ENCODE measurements around the gene PEX10.
"Not testable (repeated sequence)": the region's sequence is repeated elsewhere in the genome, so short reads cannot be mapped to it uniquely, and the experiment has no call there.

PEX10 gene

DNA sequence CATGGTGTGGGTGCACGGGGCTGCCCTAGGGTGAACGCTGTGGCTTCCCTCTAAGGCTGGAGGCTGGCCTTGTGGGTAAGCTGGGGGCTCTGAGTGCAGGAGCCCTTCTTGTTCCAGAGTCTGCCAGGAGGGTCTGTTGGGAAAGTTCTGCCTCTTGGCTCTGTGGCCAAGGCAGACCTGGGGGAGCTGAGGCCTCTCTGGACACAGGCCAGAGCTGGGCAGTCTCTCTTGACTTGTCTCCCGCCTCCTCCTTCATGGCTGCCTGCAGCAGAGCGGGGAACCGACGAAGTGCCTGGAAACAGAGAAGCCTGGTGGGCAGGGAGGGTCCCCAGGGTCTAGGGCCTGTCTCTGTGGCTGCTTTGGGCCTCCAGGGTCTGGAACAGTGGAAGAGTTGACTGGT lies 30.3 kb upstream of the PEX10 start:
- H3K36me3 ChIP-seq (ENCODE audit: insufficient read depth, low read length), result no peaks in the 10 kb centered on the region
- H3K27me3 ChIP-seq (ENCODE audit: control insufficient read depth in 1 of 2, insufficient read depth in 2 of 2, low read length in 2 of 2), result peaks cover 4 to 38% of the 10 kb centered on the region in 2 donors
- no peak overlapping the region for H3K9ac ChIP-seq (ENCODE audit: low read length)
- no peaks in the 10 kb centered on the region for H3K9me3 ChIP-seq (ENCODE audit: low read length)
- no peaks in the 10 kb centered on the region for H3K4me1 ChIP-seq (ENCODE audit: insufficient read depth, low read length)
- H3K4me3 ChIP-seq (ENCODE audit: low read depth in 1 of 2, low read length in 2 of 2), result no peak overlapping the region
- H3K27ac ChIP-seq (ENCODE audit: low read depth, low read length), result no peak overlapping the region

- no peak overlapping the region for H3K9ac ChIP-seq (ENCODE audit: low read length)
- H3K9me3 ChIP-seq (ENCODE audit: low read length), result no peaks in the 10 kb centered on the region
- no peaks in the 10 kb centered on the region for H3K4me1 ChIP-seq (ENCODE audit: insufficient read depth, low read length)
- no peak overlapping the region for H3K27ac ChIP-seq (ENCODE audit: low read depth, low read length)
- no peaks in the 10 kb centered on the region for H3K36me3 ChIP-seq (ENCODE audit: insufficient read depth, low read length)
- no peak overlapping the region for H3K4me3 ChIP-seq (ENCODE audit: low read depth in 1 of 2, low read length in 2 of 2)
- peaks cover 4 to 35% of the 10 kb centered on the region in 2 donors for H3K27me3 ChIP-seq (ENCODE audit: control insufficient read depth in 1 of 2, insufficient read depth in 2 of 2, low read length in 2 of 2)
Measured at GRCh38 chr1:2441746-2442145, 29.4 kb upstream of the PEX10 start.

GRCh38 chr1:2440346-2440745 lies 28.0 kb upstream of the PEX10 start:
- peaks cover 4 to 25% of the 10 kb centered on the region in 2 donors for H3K27me3 ChIP-seq (ENCODE audit: control insufficient read depth in 1 of 2, insufficient read depth in 2 of 2, low read length in 2 of 2)
- H3K9me3 ChIP-seq (ENCODE audit: low read length), result not testable (repeated sequence)

GRCh38 chr1:2439369-2439768 lies 27.0 kb upstream of the PEX10 start:
- H3K27me3 ChIP-seq (ENCODE audit: control insufficient read depth in 1 of 2, insufficient read depth in 2 of 2, low read length in 2 of 2), result peaks cover 4 to 27% of the 10 kb centered on the region in 2 donors
- no peaks in the 10 kb centered on the region for H3K4me1 ChIP-seq (ENCODE audit: insufficient read depth, low read length)
- H3K9ac ChIP-seq (ENCODE audit: low read length), result no peak overlapping the region
- H3K27ac ChIP-seq (ENCODE audit: low read depth, low read length), result no peak overlapping the region
- H3K36me3 ChIP-seq (ENCODE audit: insufficient read depth, low read length), result no peaks in the 10 kb centered on the region
- no peaks in the 10 kb centered on the region for H3K9me3 ChIP-seq (ENCODE audit: low read length)
- H3K4me3 ChIP-seq (ENCODE audit: low read depth in 1 of 2, low read length in 2 of 2), result no peak overlapping the region

More at GRCh38 chr1:2440346-2440745, 28.0 kb upstream of the PEX10 start:
- not testable (repeated sequence) for H3K36me3 ChIP-seq (ENCODE audit: insufficient read depth, low read length); H3K4me1 ChIP-seq (ENCODE audit: insufficient read depth, low read length); H3K9ac ChIP-seq (ENCODE audit: low read length); H3K4me3 ChIP-seq (ENCODE audit: low read depth in 1 of 2, low read length in 2 of 2); H3K27ac ChIP-seq (ENCODE audit: low read depth, low read length)

- Histone ChIP-seq H3K4me1 (ENCODE audit: insufficient read depth, low read length) (no peaks in the 10 kb centered on the region), H3K4me3 (ENCODE audit: low read depth in 1 of 2, low read length in 2 of 2) (no peak overlapping the region), H3K27ac (ENCODE audit: low read depth, low read length) (no peak overlapping the region), H3K36me3 (ENCODE audit: insufficient read depth, low read length) (no peaks in the 10 kb centered on the region), H3K9me3 (ENCODE audit: low read length) (no peaks in the 10 kb centered on the region), H3K9ac (ENCODE audit: low read length) (no peak overlapping the region), H3K27me3 (ENCODE audit: control insufficient read depth in 1 of 2, insufficient read depth in 2 of 2, low read length in 2 of 2) (peaks cover 4 to 30% of the 10 kb centered on the region in 2 donors)
Measured at GRCh38 chr1:2438641-2439040, 26.3 kb upstream of the PEX10 start.

GRCh38 chr1:2438038-2438437 lies 25.7 kb upstream of the PEX10 start:
- no peak overlapping the region for H3K9ac ChIP-seq (ENCODE audit: low read length)
- no peaks in the 10 kb centered on the region for H3K9me3 ChIP-seq (ENCODE audit: low read length)
- no peaks in the 10 kb centered on the region for H3K36me3 ChIP-seq (ENCODE audit: insufficient read depth, low read length)
- H3K27me3 ChIP-seq (ENCODE audit: control insufficient read depth in 1 of 2, insufficient read depth in 2 of 2, low read length in 2 of 2), result peaks cover 3 to 32% of the 10 kb centered on the region in 2 donors
- H3K27ac ChIP-seq (ENCODE audit: low read depth, low read length), result no peak overlapping the region
- H3K4me3 ChIP-seq (ENCODE audit: low read depth in 1 of 2, low read length in 2 of 2), result no peak overlapping the region
- no peaks in the 10 kb centered on the region for H3K4me1 ChIP-seq (ENCODE audit: insufficient read depth, low read length)

- Histone ChIP-seq H3K36me3 (ENCODE audit: insufficient read depth, low read length) (no peaks in the 10 kb centered on the region), H3K27ac (ENCODE audit: low read depth, low read length) (no peak overlapping the region), H3K9me3 (ENCODE audit: low read length) (no peaks in the 10 kb centered on the region), H3K27me3 (ENCODE audit: control insufficient read depth in 1 of 2, insufficient read depth in 2 of 2, low read length in 2 of 2) (peaks cover 0 to 32% of the 10 kb centered on the region in 2 donors), H3K4me1 (ENCODE audit: insufficient read depth, low read length) (no peaks in the 10 kb centered on the region), H3K9ac (ENCODE audit: low read length) (no peak overlapping the region), H3K4me3 (ENCODE audit: low read depth in 1 of 2, low read length in 2 of 2) (no peak overlapping the region)
Measured at GRCh38 chr1:2437617-2438016, 25.3 kb upstream of the PEX10 start.

GRCh38 chr1:2436876-2437275 lies 24.5 kb upstream of the PEX10 start:
- Histone ChIP-seq H3K9ac (ENCODE audit: low read length) (no peak overlapping the region), H3K27ac (ENCODE audit: low read depth, low read length) (no peak overlapping the region), H3K27me3 (ENCODE audit: control insufficient read depth in 1 of 2, insufficient read depth in 2 of 2, low read length in 2 of 2) (peaks cover 0 to 32% of the 10 kb centered on the region in 2 donors), H3K4me1 (ENCODE audit: insufficient read depth, low read length) (no peaks in the 10 kb centered on the region), H3K4me3 (ENCODE audit: low read depth in 1 of 2, low read length in 2 of 2) (no peak overlapping the region), H3K36me3 (ENCODE audit: insufficient read depth, low read length) (no peaks in the 10 kb centered on the region), H3K9me3 (ENCODE audit: low read length) (no peaks in the 10 kb centered on the region)

DNA sequence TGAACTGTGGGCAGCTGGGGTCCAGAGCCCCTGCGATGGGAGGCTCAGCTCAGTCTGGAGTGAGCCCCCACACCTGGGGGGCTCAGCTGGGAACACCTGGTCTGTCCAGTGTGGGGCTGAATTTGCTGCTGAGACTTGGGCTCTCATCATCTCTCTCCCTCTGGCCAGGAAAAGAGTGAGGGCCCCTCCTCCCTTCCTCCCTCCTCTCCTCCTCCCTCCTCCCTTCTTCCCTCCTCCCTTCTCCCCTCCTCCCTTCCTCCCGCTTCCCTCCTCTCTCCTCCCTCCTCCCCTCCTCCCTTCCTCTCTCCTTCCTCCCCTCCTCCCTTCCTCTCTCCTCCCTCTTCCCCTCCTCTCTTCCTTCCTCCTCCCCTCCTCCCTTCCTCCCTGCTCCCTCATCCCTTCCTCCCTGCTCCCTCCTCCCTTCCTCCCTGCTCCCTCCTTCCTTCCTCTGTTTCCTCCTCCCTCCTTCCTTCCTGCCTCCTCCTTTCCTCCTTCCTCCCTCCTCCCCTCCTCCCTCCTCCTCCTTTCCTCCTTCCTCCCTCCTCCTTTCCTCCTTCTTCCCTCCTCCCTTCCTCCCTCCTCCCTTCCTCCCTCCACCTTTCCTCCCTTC lies 23.5 kb upstream of the PEX10 start:
- Histone ChIP-seq H3K9ac (ENCODE audit: low read length) (no peak overlapping the region), H3K27me3 (ENCODE audit: control insufficient read depth in 1 of 2, insufficient read depth in 2 of 2, low read length in 2 of 2) (peaks cover 0 to 39% of the 10 kb centered on the region in 2 donors), H3K4me1 (ENCODE audit: insufficient read depth, low read length) (no peaks in the 10 kb centered on the region), H3K4me3 (ENCODE audit: low read depth in 1 of 2, low read length in 2 of 2) (no peak overlapping the region), H3K9me3 (ENCODE audit: low read length) (no peaks in the 10 kb centered on the region), H3K27ac (ENCODE audit: low read depth, low read length) (no peak overlapping the region), H3K36me3 (ENCODE audit: insufficient read depth, low read length) (no peaks in the 10 kb centered on the region)

DNA sequence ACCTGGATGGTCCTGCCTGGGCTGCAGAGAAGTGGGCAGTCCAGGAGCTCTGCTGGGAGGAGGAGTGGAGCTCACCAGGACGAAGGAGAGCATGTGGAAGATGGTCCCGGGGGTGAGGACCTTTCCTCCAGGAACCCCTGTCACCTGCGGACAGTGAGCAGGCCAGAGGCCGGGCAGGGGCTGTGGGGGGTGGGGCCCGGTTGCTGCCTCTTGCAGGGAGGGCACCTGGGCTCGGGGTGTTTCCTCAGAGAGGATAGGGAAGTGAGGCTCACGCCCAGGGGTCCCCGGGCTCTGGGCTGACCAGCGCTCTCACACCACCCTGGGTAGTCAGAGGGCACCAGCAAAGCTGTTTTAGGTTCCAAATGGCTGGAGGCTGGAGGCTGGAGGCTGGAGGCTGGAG lies 22.7 kb upstream of the PEX10 start:
- no peaks in the 10 kb centered on the region for H3K9me3 ChIP-seq (ENCODE audit: low read length)
- peaks cover 0 to 44% of the 10 kb centered on the region in 2 donors for H3K27me3 ChIP-seq (ENCODE audit: control insufficient read depth in 1 of 2, insufficient read depth in 2 of 2, low read length in 2 of 2)
- no peaks in the 10 kb centered on the region for H3K4me1 ChIP-seq (ENCODE audit: insufficient read depth, low read length)
- no peaks in the 10 kb centered on the region for H3K36me3 ChIP-seq (ENCODE audit: insufficient read depth, low read length)
- H3K4me3 ChIP-seq (ENCODE audit: low read depth in 1 of 2, low read length in 2 of 2), result no peak overlapping the region
- H3K27ac ChIP-seq (ENCODE audit: low read depth, low read length), result no peak overlapping the region
- H3K9ac ChIP-seq (ENCODE audit: low read length), result no peak overlapping the region

GRCh38 chr1:2433936-2434655 lies 21.7 kb upstream of the PEX10 start:
- Histone ChIP-seq H3K27me3 (ENCODE audit: control insufficient read depth in 1 of 2, insufficient read depth in 2 of 2, low read length in 2 of 2) (peaks cover 0 to 50% of the 10 kb centered on the region in 2 donors), H3K4me1 (ENCODE audit: insufficient read depth, low read length) (no peaks in the 10 kb centered on the region), H3K9me3 (ENCODE audit: low read length) (no peaks in the 10 kb centered on the region)

DNA sequence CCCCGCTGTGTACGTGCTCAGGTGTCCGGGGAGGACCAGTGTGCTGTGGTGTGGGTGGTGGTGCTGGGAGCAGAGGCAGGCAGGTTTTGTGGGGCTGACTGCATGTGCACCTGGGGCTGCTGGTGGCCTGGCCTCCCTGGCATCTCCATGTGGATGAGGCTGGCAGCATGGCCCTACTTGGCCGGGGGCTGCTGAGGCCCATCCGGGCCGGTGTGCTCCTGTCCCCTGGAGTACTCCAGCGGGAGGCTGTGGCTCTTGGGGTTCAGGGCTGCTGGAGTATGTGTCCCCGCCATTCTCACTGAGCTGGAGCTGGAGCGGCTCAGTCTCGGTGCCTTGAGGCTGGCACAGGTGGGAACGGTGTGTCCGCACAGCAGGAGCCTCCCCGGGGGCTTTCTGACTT lies 20.8 kb upstream of the PEX10 start:
- Histone ChIP-seq H3K4me1 (ENCODE audit: insufficient read depth, low read length) (no peaks in the 10 kb centered on the region), H3K9ac (ENCODE audit: low read length) (no peak overlapping the region), H3K36me3 (ENCODE audit: insufficient read depth, low read length) (no peaks in the 10 kb centered on the region), H3K27ac (ENCODE audit: low read depth, low read length) (no peak overlapping the region), H3K9me3 (ENCODE audit: low read length) (no peaks in the 10 kb centered on the region), H3K27me3 (ENCODE audit: control insufficient read depth in 1 of 2, insufficient read depth in 2 of 2, low read length in 2 of 2) (peaks cover 0 to 57% of the 10 kb centered on the region in 2 donors), H3K4me3 (ENCODE audit: low read depth in 1 of 2, low read length in 2 of 2) (no peak overlapping the region)

More at GRCh38 chr1:2433936-2434655, 21.7 kb upstream of the PEX10 start:
- no peak overlapping the region for H3K4me3 ChIP-seq (ENCODE audit: low read depth in 1 of 2, low read length in 2 of 2)
- H3K36me3 ChIP-seq (ENCODE audit: insufficient read depth, low read length), result no peaks in the 10 kb centered on the region
- no peak overlapping the region for H3K9ac ChIP-seq (ENCODE audit: low read length)
- no peak overlapping the region for H3K27ac ChIP-seq (ENCODE audit: low read depth, low read length)

All from muscle layer of colon (tissue), 2 donors.